ENCODE measurements around the gene NAPSA.
A peak's percentile ranks its signal among the peaks of the same experiment; 100 is the strongest.
"Not testable (repeated sequence)": the region's sequence is repeated elsewhere in the genome, so short reads cannot be mapped to it uniquely, and the experiment has no call there.

The NAPSA gene

DNA sequence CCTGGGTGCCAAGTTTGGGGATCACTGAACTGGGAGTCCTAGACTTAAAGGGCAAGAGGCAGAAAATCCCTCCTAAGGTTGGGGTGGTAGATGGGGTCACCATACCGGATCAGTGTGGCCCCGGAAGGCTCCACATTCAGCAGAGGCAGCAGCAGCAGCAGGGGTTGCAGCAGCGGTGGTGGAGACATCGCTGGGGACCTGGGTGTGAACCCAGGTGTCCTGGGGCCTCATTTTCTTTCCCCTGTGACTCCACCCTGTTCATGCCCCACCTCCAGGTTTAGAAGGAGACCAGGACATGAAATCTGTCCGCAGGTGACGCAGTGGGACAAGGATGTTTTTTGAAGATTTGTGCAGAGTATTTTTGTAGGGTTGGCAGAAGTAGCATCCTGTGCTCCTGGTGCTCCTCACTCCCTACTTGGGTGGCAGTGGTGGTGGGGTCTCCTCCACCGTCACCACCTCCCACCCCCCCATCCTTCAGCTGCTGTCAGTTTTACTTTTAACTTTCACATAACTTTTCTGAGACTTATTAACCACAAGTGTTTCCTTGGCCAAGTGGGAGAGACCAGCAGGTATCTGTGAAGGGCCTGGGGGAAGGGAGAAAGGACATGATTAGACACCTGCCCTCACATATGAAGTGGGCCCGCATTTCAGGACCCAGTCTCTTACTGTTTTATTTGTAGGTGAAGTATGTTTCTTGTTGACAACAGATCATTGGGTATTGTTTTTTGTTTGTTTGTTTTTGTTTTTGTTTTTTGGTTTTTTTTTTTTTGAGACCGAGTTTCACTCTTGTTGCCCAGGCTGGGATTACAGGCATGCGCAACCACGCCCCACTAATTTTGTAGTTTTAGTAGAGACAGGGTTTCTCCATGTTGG is at the start of gene NAPSA:
TSS of gene NAPSA (minus strand) at position 206 of the 873 bp plus-strand sequence. CDS start at position 188, 18 bp downstream.
- DNase-seq = no peak

DNA sequence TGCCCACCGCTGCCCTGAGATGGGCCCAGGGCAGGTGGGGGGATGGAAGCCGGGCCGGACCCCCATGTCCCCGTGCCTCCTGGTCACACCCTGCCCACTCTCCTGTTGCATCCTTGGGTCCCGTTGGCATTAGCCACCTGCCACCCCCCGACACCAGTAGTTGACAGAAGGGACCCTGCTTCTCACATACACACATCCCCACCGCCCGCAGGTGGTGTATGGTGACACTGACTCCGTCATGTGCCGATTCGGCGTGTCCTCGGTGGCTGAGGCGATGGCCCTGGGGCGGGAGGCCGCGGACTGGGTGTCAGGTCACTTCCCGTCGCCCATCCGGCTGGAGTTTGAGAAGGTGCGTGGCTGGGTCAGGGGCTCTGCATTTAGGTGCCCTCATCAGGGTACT is 48.1 kb upstream of the NAPSA start:
- no peak for DNase-seq

DNA sequence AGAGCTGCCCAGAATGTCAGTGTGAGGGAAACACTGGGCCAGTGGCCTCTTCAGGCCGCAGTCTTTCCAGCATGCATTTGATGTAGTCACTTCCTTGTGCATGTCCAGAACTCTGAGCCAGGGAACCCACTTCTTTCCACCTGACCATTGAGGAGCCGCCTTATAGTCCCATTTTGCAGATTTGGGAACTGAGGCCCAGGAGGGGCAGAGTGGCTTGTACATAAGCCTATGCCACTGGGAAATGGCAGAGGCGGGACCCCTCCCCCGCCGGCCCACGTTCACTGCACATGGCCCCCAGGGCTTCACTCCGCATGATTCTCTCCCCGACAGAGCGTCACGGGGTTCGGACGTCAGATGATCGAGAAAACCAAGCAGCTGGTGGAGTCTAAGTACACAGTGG is 47.7 kb upstream of the NAPSA start:
- DNase-seq = no peak

DNA sequence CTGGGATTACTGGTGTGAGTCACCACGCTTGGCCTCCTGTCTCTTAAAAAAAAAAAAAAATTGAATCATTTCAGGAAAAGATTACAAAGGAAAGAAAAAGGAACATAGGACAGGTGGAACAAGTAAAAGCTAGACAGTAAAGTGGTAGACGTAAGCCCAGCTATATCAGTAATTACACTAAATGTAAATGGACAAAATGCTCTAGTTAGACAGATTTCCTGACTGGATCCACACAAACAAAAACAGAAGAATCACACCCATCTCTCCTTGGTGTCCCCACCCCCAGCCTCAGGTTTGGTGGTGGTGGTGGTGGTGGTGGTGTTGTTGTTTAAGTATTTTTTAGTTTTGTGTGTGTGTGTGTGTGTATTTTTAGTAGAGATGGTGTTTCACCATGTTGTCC is 47.0 kb upstream of the NAPSA start:
- DNase-seq = no peak

DNA sequence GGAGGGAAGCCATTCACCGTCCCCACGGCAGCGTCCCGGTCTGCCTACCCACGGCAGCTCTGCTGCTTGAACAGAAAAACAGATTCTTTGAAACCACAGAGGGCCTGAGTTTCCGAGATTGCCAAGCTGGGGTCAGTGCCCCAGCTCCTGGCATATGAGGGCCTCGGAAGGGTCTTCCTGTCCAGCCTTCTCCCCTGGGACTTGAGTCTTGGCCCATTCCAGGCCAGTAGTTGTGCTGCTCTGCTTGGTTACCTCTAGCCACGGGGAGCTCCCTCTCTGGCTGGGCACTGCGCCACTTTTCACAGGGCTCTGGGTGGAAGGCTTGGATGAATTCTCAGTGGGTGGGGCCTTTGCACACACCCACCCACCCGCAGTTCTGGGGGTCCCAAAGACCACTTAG is 44.7 kb upstream of the NAPSA start:
- DNase-seq = no peak

DNA sequence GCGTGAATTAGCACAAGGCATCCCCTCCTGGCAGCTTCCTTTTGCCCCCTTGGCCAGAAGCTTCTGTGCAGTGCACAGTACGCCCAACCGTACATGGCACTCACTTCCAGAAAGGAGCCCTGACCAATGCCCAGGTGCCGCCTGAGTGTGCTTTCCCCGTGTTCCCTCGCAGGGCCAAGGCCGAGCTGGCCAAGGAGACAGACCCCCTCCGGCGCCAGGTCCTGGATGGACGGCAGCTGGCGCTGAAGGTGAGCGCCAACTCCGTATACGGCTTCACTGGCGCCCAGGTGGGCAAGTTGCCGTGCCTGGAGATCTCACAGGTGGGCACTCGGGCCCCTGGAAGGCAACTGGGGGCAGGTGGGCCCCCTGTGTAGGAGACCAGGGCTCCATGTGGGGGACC is 43.9 kb upstream of the NAPSA start:
- no peak for DNase-seq

DNA sequence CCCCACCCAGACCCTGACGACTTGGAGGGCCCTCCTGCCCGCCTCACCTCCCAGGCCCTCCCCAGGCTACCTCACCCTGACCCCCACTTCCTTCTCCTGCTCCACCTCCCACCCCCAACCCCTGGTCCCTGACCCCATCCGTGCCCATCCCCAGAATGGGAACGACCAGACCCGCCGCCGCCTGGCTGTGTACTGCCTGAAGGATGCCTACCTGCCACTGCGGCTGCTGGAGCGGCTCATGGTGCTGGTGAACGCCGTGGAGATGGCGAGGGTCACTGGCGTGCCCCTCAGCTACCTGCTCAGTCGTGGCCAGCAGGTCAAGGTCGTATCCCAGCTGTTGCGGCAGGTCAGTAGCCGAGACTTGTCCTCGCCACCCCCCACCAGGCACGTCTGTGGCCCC is 41.4 kb upstream of the NAPSA start:
- DNase-seq = no peak

DNA sequence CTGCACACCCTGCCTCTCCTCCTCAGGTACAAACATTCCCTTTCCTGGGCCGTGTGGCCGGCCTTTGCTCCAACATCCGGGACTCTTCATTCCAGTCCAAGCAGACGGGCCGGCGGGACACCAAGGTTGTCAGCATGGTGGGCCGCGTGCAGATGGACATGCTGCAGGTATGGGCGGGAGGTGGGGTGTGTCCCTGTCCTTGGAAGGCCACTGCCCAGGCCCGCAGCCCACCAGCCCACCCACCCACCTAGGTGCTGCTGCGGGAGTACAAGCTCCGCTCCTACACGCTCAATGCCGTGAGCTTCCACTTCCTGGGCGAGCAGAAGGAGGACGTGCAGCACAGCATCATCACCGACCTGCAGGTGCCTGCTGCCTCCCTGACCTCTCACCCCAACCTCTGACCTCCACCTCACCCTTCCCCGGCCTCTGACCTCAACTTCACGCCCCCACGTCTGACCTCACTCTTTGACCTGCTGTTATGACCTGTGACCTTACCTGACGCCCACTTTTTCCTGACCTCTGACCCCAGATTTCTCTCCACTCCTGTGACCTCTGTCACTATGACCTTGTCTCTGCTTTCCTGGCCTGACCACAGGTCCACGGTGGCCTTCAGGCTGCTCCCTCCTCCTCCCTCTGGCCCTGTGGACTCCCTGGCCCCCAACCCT is 40.8 kb upstream of the NAPSA start:
- DNase-seq = no peak

DNA sequence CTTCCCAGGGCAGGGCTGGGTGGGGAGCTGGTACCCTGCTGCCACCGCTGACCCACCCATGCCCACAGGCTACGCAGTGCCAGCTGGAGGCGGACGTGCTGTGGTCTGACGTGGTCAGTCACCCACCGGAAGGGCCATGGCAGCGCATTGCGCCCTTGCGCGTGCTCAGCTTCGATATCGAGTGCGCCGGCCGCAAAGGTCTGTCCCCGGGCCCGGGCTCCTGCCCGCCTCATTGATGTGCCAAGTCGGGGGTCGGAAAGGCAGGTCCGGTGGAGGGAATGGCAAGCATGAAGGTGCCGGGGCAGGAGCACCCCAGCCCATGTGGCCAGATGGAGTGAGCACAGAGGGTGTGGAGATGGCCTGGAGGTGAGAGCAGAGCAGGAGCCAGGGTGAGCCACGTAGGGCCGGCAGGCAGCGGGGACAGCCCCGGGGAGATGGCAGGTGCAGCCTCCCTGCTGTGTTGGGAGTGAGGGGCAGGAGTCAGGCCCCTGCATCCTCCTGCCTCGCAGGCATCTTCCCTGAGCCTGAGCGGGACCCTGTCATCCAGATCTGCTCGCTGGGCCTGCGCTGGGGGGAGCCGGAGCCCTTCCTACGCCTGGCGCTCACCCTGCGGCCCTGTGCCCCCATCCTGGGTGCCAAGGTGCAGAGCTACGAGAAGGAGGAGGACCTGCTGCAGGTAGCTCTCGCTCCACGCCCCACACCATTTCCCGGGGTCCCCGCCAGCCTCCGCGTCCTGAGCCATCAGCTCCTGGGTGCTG is 37.3 kb upstream of the NAPSA start:
- DNase-seq = no peak

DNA sequence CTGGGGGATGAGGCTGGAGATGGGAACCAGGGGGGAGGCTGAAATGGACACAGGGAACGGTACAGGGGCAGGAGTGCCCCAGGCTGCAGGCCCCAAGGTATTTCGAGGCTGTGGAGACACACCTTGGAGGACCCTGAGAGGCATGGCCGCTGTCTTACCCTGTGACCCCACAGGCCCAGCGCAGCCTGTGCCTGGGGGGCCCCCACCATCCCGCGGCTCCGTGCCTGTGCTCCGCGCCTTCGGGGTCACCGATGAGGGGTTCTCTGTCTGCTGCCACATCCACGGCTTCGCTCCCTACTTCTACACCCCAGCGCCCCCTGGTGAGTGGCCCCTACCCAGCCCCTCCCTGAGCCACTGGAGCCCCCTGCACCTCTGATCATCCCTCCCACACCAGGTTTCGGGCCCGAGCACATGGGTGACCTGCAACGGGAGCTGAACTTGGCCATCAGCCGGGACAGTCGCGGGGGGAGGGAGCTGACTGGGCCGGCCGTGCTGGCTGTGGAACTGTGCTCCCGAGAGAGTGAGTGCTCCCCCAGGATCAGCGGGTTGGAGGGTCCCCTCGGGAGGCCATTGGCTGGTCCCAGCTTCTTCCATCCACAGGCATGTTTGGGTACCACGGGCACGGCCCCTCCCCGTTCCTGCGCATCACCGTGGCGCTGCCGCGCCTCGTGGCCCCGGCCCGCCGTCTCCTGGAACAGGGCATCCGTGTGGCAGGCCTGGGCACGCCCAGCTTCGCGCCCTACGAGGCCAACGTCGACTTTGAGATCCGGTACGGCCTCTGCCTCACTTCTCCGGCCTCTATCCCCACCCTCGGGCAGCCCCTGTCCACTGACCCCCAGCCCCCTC is 36.4 kb upstream of the NAPSA start:
- no peak for DNase-seq

DNA sequence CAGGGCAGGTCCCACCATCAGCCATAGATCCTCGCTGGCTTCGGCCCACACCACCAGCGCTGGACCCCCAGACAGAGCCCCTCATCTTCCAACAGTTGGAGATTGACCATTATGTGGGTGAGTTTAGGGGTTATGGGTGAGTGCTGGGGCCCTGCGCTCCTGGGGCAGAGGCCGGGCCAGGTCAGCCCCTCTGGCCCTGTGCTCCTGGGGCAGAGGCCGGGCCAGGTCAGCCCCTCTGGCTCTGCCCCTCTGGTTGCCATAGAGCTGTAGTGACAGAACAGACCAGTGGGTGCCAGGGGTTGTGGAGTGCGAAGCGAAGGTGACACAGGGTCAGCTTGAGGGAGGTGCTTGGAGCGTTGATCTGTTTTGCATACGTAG is 33.9 kb upstream of the NAPSA start:
- DNase-seq = no peak

DNA sequence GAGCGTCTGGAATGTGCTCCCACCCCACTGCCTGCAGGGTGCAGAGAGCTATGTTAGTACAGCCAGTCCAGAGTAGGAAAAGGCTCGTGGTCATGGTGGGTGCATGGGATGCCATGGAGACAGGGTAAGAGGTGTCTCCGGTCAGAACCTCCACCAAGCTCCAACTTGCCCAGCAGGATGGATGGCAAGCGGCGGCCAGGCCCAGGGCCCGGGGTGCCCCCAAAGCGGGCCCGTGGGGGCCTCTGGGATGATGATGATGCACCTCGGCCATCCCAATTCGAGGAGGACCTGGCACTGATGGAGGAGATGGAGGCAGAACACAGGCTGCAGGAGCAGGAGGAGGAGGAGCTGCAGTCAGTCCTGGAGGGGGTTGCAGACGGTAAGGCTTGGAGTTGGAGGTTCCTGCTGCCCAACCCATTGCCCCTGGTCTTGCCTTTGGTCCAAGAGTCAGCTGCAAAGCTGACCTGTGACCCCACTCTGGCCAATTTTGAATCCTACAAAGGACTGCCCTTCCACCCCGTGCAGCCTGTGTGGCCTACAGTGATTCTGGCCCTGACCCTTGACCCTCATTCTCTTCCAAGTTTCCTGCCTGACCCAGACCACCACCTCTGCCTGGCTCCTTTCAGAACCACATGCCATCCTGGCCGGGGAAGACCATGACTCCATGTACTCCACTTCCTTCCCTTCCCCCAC is 33.4 kb upstream of the NAPSA start:
- DNase-seq = no peak

DNA sequence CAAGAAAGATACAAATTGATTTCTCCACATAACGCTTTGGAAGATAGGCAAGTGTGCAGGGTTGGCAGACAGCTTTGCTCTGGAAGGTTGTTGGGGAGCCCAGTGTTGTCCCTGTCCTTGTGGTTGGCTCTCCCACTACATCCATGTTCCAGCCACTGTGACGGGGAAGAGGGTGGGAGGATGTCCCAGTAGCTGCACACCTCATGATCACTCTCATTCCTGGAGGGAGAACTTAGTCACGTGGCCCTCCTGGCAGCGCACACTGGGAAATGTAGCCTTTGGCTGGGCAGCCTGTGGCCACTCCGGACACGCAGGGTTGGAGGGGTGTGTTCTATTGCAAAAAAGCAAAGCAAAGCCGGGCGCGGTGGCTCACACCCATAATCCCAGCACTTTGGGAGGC is 28.6 kb upstream of the NAPSA start:
- no peak for DNase-seq

DNA sequence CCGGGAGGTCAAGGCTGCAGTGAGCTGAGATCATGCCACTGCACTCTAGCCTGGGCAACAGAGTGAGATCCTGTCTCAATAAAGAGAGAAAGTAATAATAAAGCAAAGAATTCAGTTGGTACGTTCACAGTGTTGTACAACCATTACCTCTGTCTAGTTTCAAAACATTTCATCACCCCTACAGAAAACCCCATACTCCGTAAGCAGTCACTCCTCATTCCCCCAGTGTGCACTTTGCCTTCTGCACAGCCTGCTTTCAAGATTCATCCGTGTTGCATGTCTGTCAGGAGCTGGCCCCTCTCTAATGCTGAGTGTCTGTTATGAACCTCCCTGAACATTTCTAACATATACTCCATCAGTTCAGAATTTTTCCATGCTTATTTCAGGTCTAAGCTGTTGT is 28.1 kb upstream of the NAPSA start:
- DNase-seq = no peak

DNA sequence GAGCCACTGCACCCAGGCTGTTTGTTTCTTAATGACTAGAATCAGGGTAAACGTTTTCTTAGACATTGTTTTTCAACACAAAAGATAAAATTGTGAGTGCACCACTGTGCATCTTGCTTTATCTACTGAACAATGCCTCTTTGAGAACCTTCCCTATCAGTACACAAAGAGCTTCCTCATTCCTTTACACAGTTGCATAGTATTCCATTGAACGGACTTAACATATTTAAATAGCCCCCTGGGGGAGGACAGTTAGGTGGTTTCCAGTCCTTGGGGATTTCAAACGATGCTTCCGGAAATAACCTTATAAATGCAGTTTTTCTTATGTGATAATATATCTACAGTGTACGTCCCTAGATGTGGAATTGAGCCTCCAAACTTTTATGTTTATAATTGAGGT is 27.3 kb upstream of the NAPSA start:
- DNase-seq = no peak

DNA sequence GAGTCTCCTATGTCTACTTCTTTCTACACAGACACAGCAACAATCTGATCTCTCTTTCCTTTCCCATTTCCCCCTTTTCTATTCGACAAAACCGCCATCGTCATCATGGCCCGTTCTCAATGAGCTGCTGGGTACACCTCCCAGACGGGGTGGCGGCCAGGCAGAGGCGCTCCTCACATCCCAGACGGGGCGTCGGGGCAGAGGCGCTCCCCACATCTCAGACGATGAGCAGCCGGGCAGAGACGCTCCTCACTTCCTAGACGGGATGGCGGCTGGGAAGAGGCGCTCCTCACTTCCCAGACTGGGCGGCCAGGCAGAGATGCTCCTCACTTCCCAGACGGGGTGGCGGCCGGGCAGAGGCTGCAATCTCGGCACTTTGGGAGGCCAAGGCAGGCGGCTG is 25.5 kb upstream of the NAPSA start:
- not testable (repeated sequence) for DNase-seq

DNA sequence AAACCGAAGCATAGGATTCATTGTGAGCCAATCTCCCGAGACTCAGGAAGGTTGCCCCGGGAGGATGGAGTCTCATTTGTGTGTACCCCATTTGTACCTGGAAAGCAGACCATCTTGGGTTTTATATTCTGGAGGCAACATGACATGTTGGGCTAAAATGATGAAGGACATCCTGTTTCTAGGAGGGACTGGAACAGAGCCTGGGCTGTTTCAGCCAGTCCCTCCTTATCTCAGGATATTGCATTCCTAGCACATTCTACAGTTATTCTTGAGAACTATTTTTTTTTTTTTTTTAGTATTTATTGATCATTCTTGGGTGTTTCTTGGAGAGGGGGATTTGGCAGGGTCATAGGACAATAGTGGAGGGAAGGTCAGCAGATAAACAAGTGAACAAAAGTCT is 24.9 kb upstream of the NAPSA start:
- DNase-seq = not testable (repeated sequence)

DNA sequence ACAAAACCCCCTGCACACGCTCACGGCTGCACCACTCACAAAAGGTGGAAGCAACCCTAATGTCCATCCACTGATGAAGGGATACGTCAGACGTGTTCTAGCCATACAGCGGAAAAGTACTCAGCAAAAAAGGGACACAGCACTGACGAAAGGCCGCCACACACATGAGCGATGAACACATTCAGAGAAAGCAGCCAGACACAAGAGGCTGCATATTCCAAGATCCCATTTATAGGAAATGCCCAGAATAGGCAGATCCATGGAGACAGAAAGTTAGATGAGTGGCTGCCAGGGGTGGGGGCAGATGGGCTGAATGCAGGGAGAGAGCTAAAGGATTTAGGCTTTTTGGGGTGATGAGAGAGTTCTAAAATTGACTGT is 22.4 kb upstream of the NAPSA start:
- no peak for DNase-seq

DNA sequence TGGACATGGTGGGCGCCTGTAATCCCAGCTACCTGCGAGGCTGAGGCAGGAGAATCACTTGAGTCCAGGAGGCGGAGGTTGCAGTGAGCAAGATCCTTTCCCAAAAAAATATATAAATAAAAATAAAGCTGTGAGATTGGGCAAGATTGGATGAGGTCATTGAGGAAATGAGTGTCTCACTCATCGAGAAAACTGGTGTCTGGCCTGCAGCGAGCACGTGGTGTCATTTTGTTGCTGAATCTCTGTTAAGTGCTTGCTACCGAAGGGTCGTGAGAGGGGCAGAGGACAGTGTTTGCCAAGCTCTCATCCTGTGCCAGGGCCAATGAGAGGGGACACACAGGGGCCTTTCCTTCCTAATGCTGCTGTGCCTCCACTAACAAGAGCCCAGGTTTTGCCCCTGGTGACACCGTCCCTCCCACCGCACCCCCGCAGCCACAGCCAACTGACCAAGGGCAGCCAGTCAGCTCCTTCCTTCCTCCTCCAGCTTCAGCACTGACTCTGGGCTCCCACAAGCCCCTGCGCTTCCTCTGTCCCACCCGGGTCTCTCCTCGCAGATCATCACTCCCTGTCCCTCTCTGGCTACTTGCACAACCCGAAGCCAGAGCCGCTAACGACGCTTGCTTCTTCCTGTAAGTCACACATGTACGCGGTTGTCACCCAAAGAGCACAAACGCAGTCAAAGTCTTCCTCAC is 21.9 kb upstream of the NAPSA start:
- peak; percentile 7 for DNase-seq

DNA sequence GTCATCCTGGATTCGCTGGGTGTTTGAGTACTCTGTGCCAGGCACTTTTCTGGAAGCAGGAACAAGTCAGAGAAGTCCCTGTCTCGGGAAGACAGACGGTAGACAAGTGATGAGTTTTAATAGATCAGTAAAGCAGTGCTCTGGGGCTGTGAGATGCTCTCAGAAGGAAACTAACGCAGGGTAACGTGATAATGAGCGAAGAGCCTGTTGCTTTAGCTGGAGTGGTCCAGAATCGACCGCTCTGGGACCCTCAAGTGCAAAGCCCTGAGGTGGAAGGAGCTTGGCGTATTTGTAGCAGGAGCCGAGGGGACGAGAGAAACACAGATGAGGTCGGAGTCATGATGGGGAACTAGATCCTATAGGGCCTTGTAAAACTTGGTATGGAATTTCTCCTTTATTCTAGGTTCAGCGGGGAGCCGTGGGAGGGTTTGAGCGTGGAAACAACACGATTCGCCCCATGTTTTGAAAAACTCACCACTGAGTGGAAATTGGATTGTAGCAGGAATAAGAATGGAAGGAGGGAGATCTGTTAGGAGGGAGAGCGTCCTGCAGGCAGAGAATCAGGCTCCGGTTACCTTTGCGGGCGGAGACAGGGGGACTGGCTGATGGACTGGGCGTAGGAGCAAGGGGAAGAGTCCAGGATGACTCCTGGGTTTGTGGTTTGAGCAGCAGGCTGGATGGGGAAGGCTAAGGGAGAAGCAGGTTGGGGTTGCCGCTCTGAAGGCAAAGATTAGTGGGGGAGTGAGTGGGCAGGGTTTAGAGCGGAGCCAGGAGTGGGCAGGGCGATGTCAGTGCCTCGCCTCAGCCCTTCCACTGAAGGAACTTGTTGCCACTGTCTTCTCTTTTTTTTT is 19.5 kb upstream of the NAPSA start:
- DNase-seq = no peak
